HepG2 (cell line): Measurements from ENCODE around the gene KCNQ1OT1. TPM values are rescaled to one million over a fixed set of nuclear protein-coding genes. Genes with fewer than 3 reads are reported as not detected.

Experiments used
- ATAC-seq: fragments of 200-7000 bp; cut with Tn5 transposase; 3 replicates; pipeline ENCODE4 v1.9.1; 2020; ENCODE audit warnings: mild to moderate bottlenecking, moderate library complexity
- BruUV-seq: library from RNA; stranded (reverse); fragments of 400-500 nt; replicated peaks from 2 replicates; lab custom pipeline; 2021; lab: Mats Ljungman, UMichigan
- CTCF ChIA-PET: fragments of 300-600 bp; formaldehyde crosslinking; extraction: SDS; loops from one replicate; lab custom pipeline; 2021; ENCODE audit warnings: low total read pairs, inconsistent platforms, low intra/inter-chr PET ratio; lab: Yijun Ruan, JAX
- POLR2A ChIA-PET: fragments of 350-600 bp; sonication (Branson Sonifier 250); formaldehyde crosslinking; loops from one replicate; lab custom pipeline; 2020; ENCODE audit warnings: antibody characterized with exemption, inconsistent platforms; lab: Yijun Ruan, JAX
- DNase-seq: peaks from one replicate; pipeline ENCODE4 v3.0.0-alpha.2; 2015; ENCODE audit warnings: low spot score
- FAIRE-seq: peaks from 3 replicates; lab custom pipeline; 2011; peaks lifted over from hg19 to GRCh38; lab: Jason Lieb, UNC
- H2AFZ ChIP-seq: one replicate; pipeline ENCODE4 v1.6.1; 2011; ENCODE audit warnings: low read length, inconsistent platforms
- H3K27ac ChIP-seq: fragments of 300-600 bp; 3 replicates; pipeline ENCODE4 v1.8.0; 2011; ENCODE audit warnings: mixed run types, mild to moderate bottlenecking, mixed read lengths, low read length, inconsistent platforms; ENCODE audit not compliant: insufficient read depth; ENCODE audit errors: extremely low read length
- H3K27me3 ChIP-seq, 2 experiments: fragments of 200-600 bp in 1 of 2; 2 replicates in 1 of 2; 3 replicates in 1 of 2; pipeline versions ENCODE4 v1.6.0 to v1.8.0; 2011; ENCODE audit warnings: low read length in 2 of 2, mild to moderate bottlenecking in 2 of 2, moderate library complexity in 2 of 2, inconsistent platforms in 1 of 2; ENCODE audit not compliant: insufficient read depth in 2 of 2, control insufficient read depth in 1 of 2
- H3K36me3 ChIP-seq, 2 experiments: fragments of 200-600 bp in 1 of 2; replicated peaks in 1 of 2; 2 replicates in 1 of 2; 3 replicates in 1 of 2; pipeline versions ENCODE4 v1.5.1 to v1.8.0; 2011; ENCODE audit warnings: low read length in 2 of 2, inconsistent platforms in 1 of 2; ENCODE audit not compliant: insufficient read depth in 2 of 2, control insufficient read depth in 1 of 2
- H3K4me1 ChIP-seq: 2 replicates; pipeline ENCODE4 v1.5.1; 2012; ENCODE audit warnings: low read length, inconsistent platforms; ENCODE audit not compliant: insufficient read depth
- H3K4me2 ChIP-seq: 2 replicates; pipeline ENCODE4 v1.6.0; 2011; ENCODE audit warnings: low read depth, low read length, inconsistent platforms
- H3K4me3 ChIP-seq, 3 experiments: fragments of 200-600 bp in 1 of 3; sonication (generic), shearing (Covaris generic) in 1 of 3; replicated peaks in 1 of 3; 2 replicates each; pipeline ENCODE4 v1.5.1; 2011 to 2016; ENCODE audit warnings: low read length in 3 of 3, inconsistent platforms in 2 of 3, low read depth in 2 of 3, mild to moderate bottlenecking in 2 of 3, control low read depth in 1 of 3, mixed read lengths in 1 of 3; ENCODE audit not compliant: insufficient read depth in 1 of 3
- H3K79me2 ChIP-seq: one replicate; pipeline ENCODE4 v1.6.1; 2011; ENCODE audit warnings: low read length, inconsistent platforms; ENCODE audit not compliant: insufficient read depth
- H3K9ac ChIP-seq: 2 replicates; pipeline ENCODE4 v1.6.0; 2011; ENCODE audit warnings: mild to moderate bottlenecking, low read depth, low read length, inconsistent platforms; ENCODE audit not compliant: insufficient read depth
- H3K9me3 ChIP-seq: 2 replicates; pipeline ENCODE4 v1.5.1; 2012; ENCODE audit warnings: mild to moderate bottlenecking, low read length
- H4K20me1 ChIP-seq: 2 replicates; pipeline ENCODE4 v1.6.0; 2011; ENCODE audit warnings: inconsistent platforms, mild to moderate bottlenecking, low read length, moderate library complexity; ENCODE audit not compliant: insufficient read depth
- CSRNP2 ChIP-seq: sonication (generic); formaldehyde crosslinking; conservative IDR thresholded peaks from 2 replicates; pipeline ENCODE4 v1.8.0; 2022; ENCODE audit warnings: low read depth, missing genetic modification reagents
- E2F1 ChIP-seq: sonication (generic); formaldehyde crosslinking; IDR thresholded peaks from 2 replicates; pipeline ENCODE4 v1.5.0; 2020; ENCODE audit warnings: missing genetic modification reagents
- HNRNPK ChIP-seq: fragments of 200-400 bp; formaldehyde crosslinking; IDR thresholded peaks from 2 replicates; pipeline ENCODE4 v1.6.1; 2018; ENCODE audit warnings: low read length, low read depth, moderate library complexity, mild to moderate bottlenecking; ENCODE audit not compliant: poor library complexity, severe bottlenecking
- KAT8 ChIP-seq: IDR thresholded peaks from 2 replicates; pipeline ENCODE4 v1.6.1; 2016; ENCODE audit warnings: missing genetic modification reagents, missing compliant biosample characterization
- KLF9 ChIP-seq: IDR thresholded peaks from 2 replicates; pipeline ENCODE4 v1.6.1; 2016; ENCODE audit warnings: low read depth
- MNT ChIP-seq: fragments of 450-650 bp; IDR thresholded peaks from 2 replicates; pipeline ENCODE4 v1.6.1; 2016
- POLR2AphosphoS5 ChIP-seq: IDR thresholded peaks from 2 replicates; pipeline ENCODE4 v1.6.1; 2012; ENCODE audit warnings: low read depth, low read length
- PRPF4 ChIP-seq: fragments of 200-400 bp; formaldehyde crosslinking; IDR thresholded peaks from 2 replicates; pipeline ENCODE4 v1.6.1; 2016; ENCODE audit warnings: low read length, low read depth; ENCODE audit not compliant: poor library complexity, severe bottlenecking
- SNAPC5 ChIP-seq: sonication (generic); formaldehyde crosslinking; IDR thresholded peaks from 2 replicates; pipeline ENCODE4 v1.8.1; 2023; ENCODE audit warnings: mild to moderate bottlenecking, missing genetic modification reagents, borderline replicate concordance
- ZBTB20 ChIP-seq: sonication (generic); formaldehyde crosslinking; IDR thresholded peaks from 2 replicates; pipeline ENCODE4 v1.8.1; 2023; ENCODE audit warnings: missing genetic modification reagents, low read depth, mild to moderate bottlenecking, borderline replicate concordance
- ZNF577 ChIP-seq: sonication (generic); formaldehyde crosslinking; IDR thresholded peaks from 2 replicates; pipeline ENCODE4 v1.4.0; 2020; ENCODE audit warnings: mild to moderate bottlenecking, low read depth, missing genetic modification reagents, borderline replicate concordance
- ZNF740 ChIP-seq: sonication (generic); formaldehyde crosslinking; IDR thresholded peaks from 2 replicates; pipeline ENCODE4 v1.4.0; 2020; ENCODE audit warnings: missing genetic modification reagents
- ZNF839 ChIP-seq: sonication (generic); formaldehyde crosslinking; IDR thresholded peaks from 2 replicates; pipeline ENCODE4 v1.4.0; 2020; ENCODE audit warnings: missing genetic modification reagents, mild to moderate bottlenecking, borderline replicate concordance
- ZSCAN29 ChIP-seq: sonication (generic); formaldehyde crosslinking; conservative IDR thresholded peaks from 2 replicates; pipeline ENCODE4 v1.4.0; 2020; ENCODE audit warnings: mild to moderate bottlenecking, missing genetic modification reagents
- WGBS: methylation state at CpG from one replicate; pipeline ENCODE4 v1.1.6; 2017; ENCODE audit warnings: low lambda C conversion rate; 5-methylcytosine and 5-hydroxymethylcytosine counted together
- in situ Hi-C: cut with HindIII; loops from 2 replicates; pipeline ENCODE4 v1.10.0; 2017; ENCODE audit warnings: low pct_unique_long_range_greater_than_20kb; ENCODE audit not compliant: extremely low pct_ligation_motif_present
- intact Hi-C: fragments of 100-400 bp; cut with micrococcal nuclease; formaldehyde crosslinking; loops from one replicate; pipeline ENCODE4 v1.10.0; 2022; ENCODE audit not compliant: unreplicated experiment
- polyA plus RNA-seq, 8 experiments: library from polyadenylated mRNA; depleted of rRNA in 3 of 8; stranded (reverse) in 7 of 8; unstranded in 1 of 8; fragments of >200 nt; fragmentation: Illumina TruSeq in 4 of 8; extraction: Trizol in 4 of 8; gene quantifications; 2 replicates each; pipeline versions ENCODE4 v1.2.1 to v1.2.3, GENCODE V29; 2011 to 2016; ENCODE audit warnings: low read depth in 4 of 8, missing spikeins in 1 of 8, mixed read lengths in 1 of 8; ENCODE audit not compliant: insufficient read depth in 1 of 8
- total RNA-seq, 5 experiments: library from RNA; depleted of rRNA; stranded (reverse); fragments of >200 nt; fragmentation: Illumina TruSeq; extraction: Trizol; gene quantifications; 2 replicates each; pipeline ENCODE4 v1.2.3, GENCODE V29; 2016; ENCODE audit warnings: low read depth in 1 of 5

Gene KCNQ1OT1
- total and polyA plus RNA-seq, 2 of the 13 experiments (the other 11 are each of a cell fraction or from before 2014, with no cell fraction given) = 1.3 to 18.9 TPM

GRCh38 chr11:2625183-2625582 lies 74.6 kb downstream of the KCNQ1OT1 start (continued):
- TF ChIP-seq E2F1 (no peak), POLR2AphosphoS5 (no peak), CSRNP2 (no peak), HNRNPK (no peak), SNAPC5 (CRISPR knock-in tag) (no peak), ZNF740 (CRISPR knock-in tag) (no peak), ZNF839 (CRISPR knock-in tag) (no peak), ZNF577 (CRISPR knock-in tag) (no peak), KAT8 (CRISPR knock-in tag) (no peak)

GRCh38 chr11:2621894-2622293 lies 77.9 kb downstream of the KCNQ1OT1 start:
- TF ChIP-seq ZSCAN29 (CRISPR knock-in tag) (no peak), PRPF4 (no peak), ZBTB20 (CRISPR knock-in tag) (no peak), KLF9 (CRISPR knock-in tag) (no peak), MNT (no peak)
- peaks cover 0 to 9% of the 10 kb centered on the region in 2 experiments; a peak in 1 of 5 replicates for H3K27me3 ChIP-seq
- in situ Hi-C loops (no loop called here), intact Hi-C loops (no loop called here)
- H3K9ac ChIP-seq = no peak overlapping the region
- H4K20me1 ChIP-seq = no peaks in the 10 kb centered on the region
- no peak overlapping the region for H3K4me2 ChIP-seq
- WGBS = 2% methylated on average over 3 of the region's 3 CpGs
- H3K4me1 ChIP-seq = no peaks in the 10 kb centered on the region
- ChIA-PET POLR2A (no interaction called here), CTCF (no interaction called here)
- BruUV-seq = no TSS peak
- H2AFZ ChIP-seq = no peak overlapping the region
- H3K36me3 ChIP-seq = no peaks in the 10 kb centered on the region
- DNase-seq (no peak), FAIRE-seq (no peak), ATAC-seq (no peak)
- no peak overlapping the region for H3K27ac ChIP-seq
- H3K4me3 ChIP-seq = no peak overlapping the region
- peaks cover 5% of the 10 kb centered on the region; the same call in 1 of the 2 replicates for H3K9me3 ChIP-seq
- no peaks in the 10 kb centered on the region for H3K79me2 ChIP-seq
